CD4-positive, alpha-beta T cell (primary cell): ENCODE data around the gene SRSF4. TPM values are rescaled to one million over a fixed set of nuclear protein-coding genes. Genes with fewer than 3 reads are reported as not detected.

Source experiments
- ATAC-seq: fragments of 200-7000 bp; cut with Tn5 transposase; one replicate; pipeline ENCODE4 v1.10.0; 2022; ENCODE audit warnings: mild to moderate bottlenecking; ENCODE audit not compliant: poor library complexity
- CTCF ChIA-PET: fragments of 350-600 bp; sonication (Branson Sonifier 250); formaldehyde crosslinking; loops from one replicate; lab custom pipeline; 2021; ENCODE audit warnings: antibody characterized with exemption, inconsistent platforms; lab: Charles Lee
- POLR2A ChIA-PET: fragments of 350-600 bp; sonication (Branson Sonifier 250); formaldehyde crosslinking; loops from one replicate; lab custom pipeline; 2021; ENCODE audit warnings: antibody characterized with exemption, inconsistent platforms; lab: Charles Lee
- DNase-seq, 14 experiments: peaks; one replicate each; pipeline ENCODE4 v3.0.0-alpha.2; 2013 to 2020; ENCODE audit warnings: mixed read lengths in 2 of 14
- H3K27ac ChIP-seq, 2 donors: one replicate each; pipeline versions ENCODE4 v1.5.1 to v1.7.0; 2013; ENCODE audit warnings: low read length in 2 of 2, low read depth in 1 of 2, mild to moderate bottlenecking in 1 of 2
- H3K27me3 ChIP-seq, 2 experiments: 1 replicate in 1 of 2; 2 replicates in 1 of 2; pipeline versions ENCODE4 v1.6.1 to v1.7.0; 2013; ENCODE audit warnings: low read length in 2 of 2, control low read depth in 1 of 2, mild to moderate bottlenecking in 1 of 2, moderate library complexity in 1 of 2; ENCODE audit not compliant: insufficient read depth in 2 of 2, control insufficient read depth in 1 of 2
- H3K36me3 ChIP-seq: one replicate; pipeline ENCODE4 v1.6.1; 2013; ENCODE audit warnings: low read length, control low read depth; ENCODE audit not compliant: insufficient read depth
- H3K4me1 ChIP-seq: one replicate; pipeline ENCODE4 v1.6.1; 2013; ENCODE audit warnings: low read length, control low read depth; ENCODE audit not compliant: insufficient read depth
- H3K4me3 ChIP-seq: one replicate; pipeline ENCODE4 v1.5.1; 2013; ENCODE audit warnings: mild to moderate bottlenecking, low read length, moderate library complexity
- H3K9me3 ChIP-seq, 2 experiments: 1 replicate in 1 of 2; 2 replicates in 1 of 2; pipeline versions ENCODE4 v1.6.1 to v1.7.0; 2013; ENCODE audit warnings: low read length in 2 of 2, mild to moderate bottlenecking in 2 of 2, control low read depth in 1 of 2, moderate library complexity in 1 of 2; ENCODE audit not compliant: control insufficient read depth in 1 of 2, insufficient read depth in 1 of 2
- H3K27ac Mint-ChIP-seq: one replicate; pipeline ENCODE4 v1.8.0; 2020; ENCODE audit warnings: mixed read lengths
- H3K27me3 Mint-ChIP-seq: one replicate; pipeline ENCODE4 v1.8.0; 2021; ENCODE audit warnings: mixed read lengths
- H3K36me3 Mint-ChIP-seq: one replicate; pipeline ENCODE4 v1.8.0; 2021; ENCODE audit warnings: low read depth, mixed read lengths
- H3K4me1 Mint-ChIP-seq: one replicate; pipeline ENCODE4 v1.8.0; 2021; ENCODE audit warnings: low read depth, mixed read lengths
- H3K4me3 Mint-ChIP-seq: one replicate; pipeline ENCODE4 v1.8.0; 2020; ENCODE audit warnings: mild to moderate bottlenecking, mixed read lengths
- H3K9me3 Mint-ChIP-seq: one replicate; pipeline ENCODE4 v1.8.0; 2020; ENCODE audit warnings: mixed read lengths
- intact Hi-C, 2 experiments: fragments of 100-400 bp; cut with DNase I in 1 of 2; cut with micrococcal nuclease in 1 of 2; formaldehyde crosslinking; loops; one replicate each; pipeline versions ENCODE4 v1.15.1 to v1.9.0; 2023 to 2025; cut with DNase I, micrococcal nuclease
- total RNA-seq, 174 experiments: library from RNA in 2 of 174; stranded (reverse) in 2 of 174; gene quantifications; one replicate each; pipeline ENCODE4 v1.2.3 and lab custom pipeline; 2021 to 2026
- TF ChIP-seq, protein P1 (sequence below): fragments of 200-600 bp; IDR thresholded peaks from one replicate; pipeline ENCODE4 v1.8.0; 2022; ENCODE audit warnings: antibody characterized with exemption, mild to moderate bottlenecking

The SRSF4 gene
- total RNA-seq, 2 experiments from 2014 or later: 89.2 to 93.4 TPM

DNA sequence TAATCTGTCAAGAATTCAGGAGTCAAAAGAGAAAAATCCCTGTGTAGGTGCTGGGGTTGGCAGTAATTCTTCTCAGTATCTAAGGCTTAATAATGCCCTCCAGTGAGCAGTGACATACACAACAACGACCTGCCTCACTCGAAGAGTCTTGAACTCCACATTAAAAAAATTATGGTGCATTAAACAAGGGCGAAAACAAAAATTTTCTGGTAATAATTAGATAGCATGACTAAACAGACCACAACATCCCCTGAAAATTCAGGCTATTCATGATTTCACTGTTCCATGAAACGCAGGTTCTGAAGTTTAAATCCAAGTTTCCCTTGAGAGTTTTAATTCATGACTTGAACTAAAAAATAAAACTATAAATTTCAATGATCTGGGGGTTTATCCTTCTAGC is 5.1 kb downstream of the SRSF4 start:
- H3K4me1 ChIP-seq: peaks cover 55% of the 10 kb centered on the region
- Mint-ChIP-seq H3K9me3 (no peaks in the 10 kb centered on the region), H3K4me3 (peak overlapping the region; percentile 42), H3K27ac (peak overlapping the region; percentile 77), H3K36me3 (peaks cover 66% of the 10 kb centered on the region), H3K4me1 (peaks cover 65% of the 10 kb centered on the region), H3K27me3 (no peaks in the 10 kb centered on the region)
- H3K4me3 ChIP-seq: no peak overlapping the region
- ChIA-PET POLR2A (no interaction called here), CTCF (no interaction called here)
- ATAC-seq (no peak), DNase-seq (no peak)
- intact Hi-C loops: loop anchor here in 1 of 2 experiments (10.0 kb wide), 1 partner anchor 52 kb away; the partner anchor contains the start of gene TMEM200B
- no peaks in the 10 kb centered on the region for H3K9me3 ChIP-seq
- H3K36me3 ChIP-seq: peaks cover 11% of the 10 kb centered on the region
- H3K27ac ChIP-seq: no peak overlapping the region
- H3K27me3 ChIP-seq: no peaks in the 10 kb centered on the region
- TF ChIP-seq, protein P1, sequence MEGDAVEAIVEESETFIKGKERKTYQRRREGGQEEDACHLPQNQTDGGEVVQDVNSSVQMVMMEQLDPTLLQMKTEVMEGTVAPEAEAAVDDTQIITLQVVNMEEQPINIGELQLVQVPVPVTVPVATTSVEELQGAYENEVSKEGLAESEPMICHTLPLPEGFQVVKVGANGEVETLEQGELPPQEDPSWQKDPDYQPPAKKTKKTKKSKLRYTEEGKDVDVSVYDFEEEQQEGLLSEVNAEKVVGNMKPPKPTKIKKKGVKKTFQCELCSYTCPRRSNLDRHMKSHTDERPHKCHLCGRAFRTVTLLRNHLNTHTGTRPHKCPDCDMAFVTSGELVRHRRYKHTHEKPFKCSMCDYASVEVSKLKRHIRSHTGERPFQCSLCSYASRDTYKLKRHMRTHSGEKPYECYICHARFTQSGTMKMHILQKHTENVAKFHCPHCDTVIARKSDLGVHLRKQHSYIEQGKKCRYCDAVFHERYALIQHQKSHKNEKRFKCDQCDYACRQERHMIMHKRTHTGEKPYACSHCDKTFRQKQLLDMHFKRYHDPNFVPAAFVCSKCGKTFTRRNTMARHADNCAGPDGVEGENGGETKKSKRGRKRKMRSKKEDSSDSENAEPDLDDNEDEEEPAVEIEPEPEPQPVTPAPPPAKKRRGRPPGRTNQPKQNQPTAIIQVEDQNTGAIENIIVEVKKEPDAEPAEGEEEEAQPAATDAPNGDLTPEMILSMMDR: no peak

DNA sequence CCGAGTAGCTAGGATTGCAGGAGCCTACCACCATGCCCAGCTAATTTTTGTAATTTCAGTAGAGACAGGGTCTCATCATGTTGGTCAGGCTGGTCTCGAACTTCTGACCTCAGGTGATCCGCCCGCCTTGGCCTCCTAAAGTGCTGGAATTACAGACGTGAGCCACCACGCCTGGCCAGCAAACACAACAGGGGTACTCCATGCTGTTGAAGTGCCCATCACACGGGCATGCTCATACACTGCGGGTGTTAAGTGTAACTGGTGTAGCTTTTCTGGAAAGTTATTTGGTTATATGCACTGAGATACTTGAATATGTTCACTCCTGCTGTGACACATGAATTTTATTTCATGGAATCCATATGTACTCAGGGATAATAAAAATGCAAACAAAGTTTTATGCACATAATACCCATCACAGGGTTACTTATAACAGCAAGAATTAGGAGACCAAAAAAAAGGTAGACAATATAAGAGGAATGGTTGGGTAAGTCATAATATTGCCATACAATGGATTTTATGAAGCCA is 9.2 kb downstream of the SRSF4 start:
- intact Hi-C loops: loop anchor here in 1 of 2 experiments (10.0 kb wide), 1 partner anchor 48 kb away; the partner anchor contains the start of gene TMEM200B
- Mint-ChIP-seq H3K9me3 (no peaks in the 10 kb centered on the region), H3K27ac (peak overlapping the region; percentile 36), H3K4me1 (peaks cover 66% of the 10 kb centered on the region), H3K4me3 (no peak overlapping the region), H3K27me3 (no peaks in the 10 kb centered on the region), H3K36me3 (peaks cover 71% of the 10 kb centered on the region)
- no peaks in the 10 kb centered on the region for H3K9me3 ChIP-seq
- H3K4me3 ChIP-seq: no peak overlapping the region
- peaks cover 19% of the 10 kb centered on the region for H3K36me3 ChIP-seq
- DNase-seq (no peak), ATAC-seq (no peak)
- peaks cover 44% of the 10 kb centered on the region for H3K4me1 ChIP-seq
- CTCF ChIA-PET: no interaction called here
- no peak overlapping the region for H3K27ac ChIP-seq
- TF ChIP-seq, protein P1: no peak
- no peaks in the 10 kb centered on the region for H3K27me3 ChIP-seq
- POLR2A ChIA-PET: interaction anchor here (4.8 kb wide), 1 partner anchor 9 kb away, joined by 37 read pairs; the partner anchor contains the start of gene SRSF4

DNA sequence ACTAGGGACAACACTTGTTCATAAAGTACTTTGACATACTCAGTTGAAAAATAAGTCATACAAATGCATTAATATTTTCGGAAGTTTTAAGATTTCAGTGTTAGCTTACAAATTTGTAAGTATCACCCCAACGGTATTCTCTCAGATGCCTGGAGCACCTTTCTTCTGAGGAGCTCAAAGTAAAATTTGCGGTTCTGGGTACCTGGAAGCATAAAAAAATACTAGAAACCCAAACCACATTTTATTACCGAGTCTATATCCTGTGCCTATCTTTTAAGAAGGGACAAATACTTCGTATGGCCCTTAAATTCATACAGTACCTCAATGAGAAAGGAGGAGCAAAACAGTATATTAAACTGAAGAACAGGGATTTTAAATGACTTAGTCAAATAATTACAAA is 10.2 kb downstream of the SRSF4 start:
- Histone ChIP-seq H3K4me3 (no peak overlapping the region), H3K27ac (no peak overlapping the region), H3K36me3 (peaks cover 25% of the 10 kb centered on the region), H3K4me1 (peaks cover 43% of the 10 kb centered on the region), H3K9me3 (no peaks in the 10 kb centered on the region), H3K27me3 (no peaks in the 10 kb centered on the region)
- Mint-ChIP-seq H3K4me3 (no peak overlapping the region), H3K9me3 (no peaks in the 10 kb centered on the region), H3K27ac (peak overlapping the region; percentile 48), H3K4me1 (peaks cover 66% of the 10 kb centered on the region), H3K27me3 (no peaks in the 10 kb centered on the region), H3K36me3 (peaks cover 71% of the 10 kb centered on the region)
- intact Hi-C loops: loop anchor here in 1 of 2 experiments (10.0 kb wide), 1 partner anchor 47 kb away; the partner anchor contains the start of gene TMEM200B
- no peak for DNase-seq
- TF ChIP-seq, protein P1: no peak
- POLR2A ChIA-PET: interaction anchor here (0.5 to 4.8 kb wide), 2 partner anchors 10 to 519 kb away, joined by 3 to 37 read pairs; partner anchors contain the start of gene SRSF4
- CTCF ChIA-PET: interaction anchor here (1.3 kb wide), 1 partner anchor 26 kb away, joined by 3 read pairs; no protein-coding TSS in a partner anchor
- no peak for ATAC-seq
